Neural cell (in vitro differentiated cells): ENCODE results near the gene TBC1D5.

Experiments used
- TAF1 ChIP-seq: IDR thresholded peaks from 2 replicates; pipeline ENCODE4 v1.6.1; 2012; ENCODE audit warnings: low read depth
- TF ChIP-seq, protein P1 (sequence below): fragments of 450-650 bp; IDR thresholded peaks from 2 replicates; pipeline ENCODE4 v1.5.1; 2014; ENCODE audit warnings: antibody characterized with exemption, mild to moderate bottlenecking, moderate library complexity; ENCODE audit not compliant: poor library complexity, severe bottlenecking

DNA sequence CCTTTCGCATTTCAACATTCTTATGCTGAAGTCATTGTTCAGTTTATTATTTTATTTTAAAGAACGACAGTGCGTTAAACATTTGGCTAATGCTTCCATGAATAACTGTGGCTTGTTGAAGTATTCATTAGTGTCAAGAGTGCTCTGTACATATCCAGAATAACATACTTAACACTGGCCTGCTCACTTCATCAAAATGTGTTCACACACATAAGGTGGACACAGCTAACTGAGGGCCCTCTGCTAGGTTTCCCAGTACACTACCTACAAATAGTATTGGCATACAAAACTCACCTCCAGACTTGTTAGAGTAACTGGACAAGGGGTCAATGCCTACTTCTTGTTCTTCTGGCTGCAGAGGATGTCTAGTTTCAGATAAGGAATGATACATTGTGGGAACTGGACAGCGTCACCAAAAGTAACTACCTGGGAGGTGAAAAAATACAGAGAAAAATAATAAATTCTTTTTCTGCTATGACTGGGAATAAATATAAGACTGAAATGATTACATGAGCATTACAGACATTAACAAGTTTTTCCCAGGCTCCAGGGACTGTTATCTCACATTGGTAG lies 234.2 kb downstream of the TBC1D5 start:
- TF ChIP-seq, protein P1, sequence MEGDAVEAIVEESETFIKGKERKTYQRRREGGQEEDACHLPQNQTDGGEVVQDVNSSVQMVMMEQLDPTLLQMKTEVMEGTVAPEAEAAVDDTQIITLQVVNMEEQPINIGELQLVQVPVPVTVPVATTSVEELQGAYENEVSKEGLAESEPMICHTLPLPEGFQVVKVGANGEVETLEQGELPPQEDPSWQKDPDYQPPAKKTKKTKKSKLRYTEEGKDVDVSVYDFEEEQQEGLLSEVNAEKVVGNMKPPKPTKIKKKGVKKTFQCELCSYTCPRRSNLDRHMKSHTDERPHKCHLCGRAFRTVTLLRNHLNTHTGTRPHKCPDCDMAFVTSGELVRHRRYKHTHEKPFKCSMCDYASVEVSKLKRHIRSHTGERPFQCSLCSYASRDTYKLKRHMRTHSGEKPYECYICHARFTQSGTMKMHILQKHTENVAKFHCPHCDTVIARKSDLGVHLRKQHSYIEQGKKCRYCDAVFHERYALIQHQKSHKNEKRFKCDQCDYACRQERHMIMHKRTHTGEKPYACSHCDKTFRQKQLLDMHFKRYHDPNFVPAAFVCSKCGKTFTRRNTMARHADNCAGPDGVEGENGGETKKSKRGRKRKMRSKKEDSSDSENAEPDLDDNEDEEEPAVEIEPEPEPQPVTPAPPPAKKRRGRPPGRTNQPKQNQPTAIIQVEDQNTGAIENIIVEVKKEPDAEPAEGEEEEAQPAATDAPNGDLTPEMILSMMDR, result no peak
- no peak for TF ChIP-seq TAF1
